ENCODE data around the gene SLC15A3.
A peak's percentile ranks its signal among the peaks of the same experiment; 100 is the strongest.

The SLC15A3 gene

GRCh38 chr11:60951904-60952741 is at the start of gene SLC15A3:
TSS of gene SLC15A3 (minus strand) at chr11:60952176. CDS start at chr11:60951551, 625 bp downstream.
- no peak for TF ChIP-seq CTCF (IDR thresholded peaks at IDR 0.05; ENCODE audit: insufficient read depth, low read length, poor library complexity, severe bottlenecking)
- no peak for TF ChIP-seq EZH2phosphoT487 (conservative IDR thresholded peaks at IDR 0.05; ENCODE audit: low read length)
- Histone ChIP-seq H3K36me3 (ENCODE audit: low read length) (no peaks in the 10 kb centered on the region), H2AFZ (ENCODE audit: low read depth, low read length, severe bottlenecking) (peak within 1 kb of the TSS; percentile 48), H3K9me2 (replicated peaks; ENCODE audit: insufficient read depth, low read length) (no peaks in the 10 kb centered on the region), H3K9me3 (ENCODE audit: insufficient read depth, low read length) (no peaks in the 10 kb centered on the region), H3K4me3 (ENCODE audit: insufficient read depth, low read length, poor library complexity, severe bottlenecking) (peak within 1 kb of the TSS; percentile 13), H3K27ac (ENCODE audit: low read depth, low read length) (no peak within 1 kb of the TSS), H3K79me2 (ENCODE audit: insufficient read depth, low read length) (no peaks in the 10 kb centered on the region), H4K20me1 (ENCODE audit: low read depth, low read length) (no peaks in the 10 kb centered on the region), H3K9ac (ENCODE audit: low read length) (peak within 1 kb of the TSS; percentile 36; the same call in 1 of the 2 replicates), H3F3A (ENCODE audit: insufficient read depth) (no peaks in the 10 kb centered on the region; the same call in 1 of the 2 replicates), H3K4me2 (ENCODE audit: low read depth, low read length, poor library complexity, severe bottlenecking) (peak within 1 kb of the TSS; percentile 44), H3K27me3 (ENCODE audit: low read length) (no peaks in the 10 kb centered on the region)

GRCh38 chr11:61000426-61000825 is 48.5 kb upstream of the SLC15A3 start:
- Histone ChIP-seq H3K36me3 (ENCODE audit: low read length) (no peaks in the 10 kb centered on the region), H3K79me2 (ENCODE audit: insufficient read depth, low read length) (no peaks in the 10 kb centered on the region), H3F3A (ENCODE audit: insufficient read depth) (no peaks in the 10 kb centered on the region), H3K27ac (ENCODE audit: low read depth, low read length) (no peak overlapping the region), H4K20me1 (ENCODE audit: low read depth, low read length) (no peaks in the 10 kb centered on the region), H3K9me2 (replicated peaks; ENCODE audit: insufficient read depth, low read length) (no peaks in the 10 kb centered on the region), H3K9me3 (ENCODE audit: insufficient read depth, low read length) (no peaks in the 10 kb centered on the region), H3K4me3 (ENCODE audit: insufficient read depth, low read length, poor library complexity, severe bottlenecking) (no peak overlapping the region), H2AFZ (ENCODE audit: low read depth, low read length, severe bottlenecking) (no peak overlapping the region), H3K4me2 (ENCODE audit: low read depth, low read length, poor library complexity, severe bottlenecking) (no peak overlapping the region), H3K9ac (ENCODE audit: low read length) (no peak overlapping the region), H3K27me3 (ENCODE audit: low read length) (no peaks in the 10 kb centered on the region)
- no peak for TF ChIP-seq CTCF (IDR thresholded peaks at IDR 0.05; ENCODE audit: insufficient read depth, low read length, poor library complexity, severe bottlenecking)
- no peak for TF ChIP-seq EZH2phosphoT487 (conservative IDR thresholded peaks at IDR 0.05; ENCODE audit: low read length)

- H2AFZ ChIP-seq (ENCODE audit: low read depth, low read length, severe bottlenecking), result no peak overlapping the region
- no peaks in the 10 kb centered on the region for H3F3A ChIP-seq (ENCODE audit: insufficient read depth)
- H3K79me2 ChIP-seq (ENCODE audit: insufficient read depth, low read length), result no peaks in the 10 kb centered on the region
- H3K4me2 ChIP-seq (ENCODE audit: low read depth, low read length, poor library complexity, severe bottlenecking), result no peak overlapping the region
- no peak overlapping the region for H3K4me3 ChIP-seq (ENCODE audit: insufficient read depth, low read length, poor library complexity, severe bottlenecking)
- H3K27me3 ChIP-seq (ENCODE audit: low read length), result no peaks in the 10 kb centered on the region
- H3K9ac ChIP-seq (ENCODE audit: low read length), result no peak overlapping the region
- no peak for TF ChIP-seq EZH2phosphoT487 (conservative IDR thresholded peaks at IDR 0.05; ENCODE audit: low read length)
- no peak for TF ChIP-seq CTCF (IDR thresholded peaks at IDR 0.05; ENCODE audit: insufficient read depth, low read length, poor library complexity, severe bottlenecking)
- no peak overlapping the region for H3K27ac ChIP-seq (ENCODE audit: low read depth, low read length)
- no peaks in the 10 kb centered on the region for H3K9me3 ChIP-seq (ENCODE audit: insufficient read depth, low read length)
- H3K36me3 ChIP-seq (ENCODE audit: low read length), result no peaks in the 10 kb centered on the region
- H3K9me2 ChIP-seq (replicated peaks; ENCODE audit: insufficient read depth, low read length), result no peaks in the 10 kb centered on the region
- no peaks in the 10 kb centered on the region for H4K20me1 ChIP-seq (ENCODE audit: low read depth, low read length)
These were observed 44.6 kb upstream of the SLC15A3 start for GRCh38 chr11:60996381-60997138.
